ENCODE measurements around the gene SPIN2B. TPM values are rescaled to one million over a fixed set of nuclear protein-coding genes. Genes with fewer than 3 reads are reported as not detected.
"Not testable (repeated sequence)": the region's sequence is repeated elsewhere in the genome, so short reads cannot be mapped to it uniquely, and the experiment has no call there.

Gene SPIN2B
- total RNA-seq, 4 donors from 2014 or later: 6.2 to 15.4 (median 9.3) TPM

DNA sequence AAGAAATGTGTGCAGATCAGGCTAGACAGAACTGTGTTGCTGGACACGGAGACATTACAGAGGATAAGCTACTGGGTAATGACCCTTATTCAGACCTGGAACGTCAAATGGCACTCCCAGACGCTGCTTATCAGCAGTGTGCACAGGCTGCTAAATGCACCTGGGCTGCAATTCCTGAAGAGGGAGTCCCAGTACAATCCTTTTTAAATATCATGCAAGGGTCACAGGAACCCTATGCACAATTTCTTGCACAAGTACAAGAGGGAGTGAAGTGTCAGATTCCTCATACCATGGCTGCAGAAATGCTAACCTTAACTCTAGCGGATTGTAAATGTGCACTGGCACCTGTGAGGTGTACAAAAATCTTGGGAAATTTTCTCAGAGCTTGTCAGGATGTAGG, 16.9 kb downstream of the SPIN2B start:
- 56% methylated on average over 4 of the region's 4 CpGs for WGBS
- TF ChIP-seq EP300 (IDR thresholded peaks at IDR 0.05) (no peak), POLR2A (IDR thresholded peaks at IDR 0.05; ENCODE audit: low read depth) (no peak), POLR2AphosphoS5 (IDR thresholded peaks at IDR 0.05) (no peak)
- TF ChIP-seq, protein P1, sequence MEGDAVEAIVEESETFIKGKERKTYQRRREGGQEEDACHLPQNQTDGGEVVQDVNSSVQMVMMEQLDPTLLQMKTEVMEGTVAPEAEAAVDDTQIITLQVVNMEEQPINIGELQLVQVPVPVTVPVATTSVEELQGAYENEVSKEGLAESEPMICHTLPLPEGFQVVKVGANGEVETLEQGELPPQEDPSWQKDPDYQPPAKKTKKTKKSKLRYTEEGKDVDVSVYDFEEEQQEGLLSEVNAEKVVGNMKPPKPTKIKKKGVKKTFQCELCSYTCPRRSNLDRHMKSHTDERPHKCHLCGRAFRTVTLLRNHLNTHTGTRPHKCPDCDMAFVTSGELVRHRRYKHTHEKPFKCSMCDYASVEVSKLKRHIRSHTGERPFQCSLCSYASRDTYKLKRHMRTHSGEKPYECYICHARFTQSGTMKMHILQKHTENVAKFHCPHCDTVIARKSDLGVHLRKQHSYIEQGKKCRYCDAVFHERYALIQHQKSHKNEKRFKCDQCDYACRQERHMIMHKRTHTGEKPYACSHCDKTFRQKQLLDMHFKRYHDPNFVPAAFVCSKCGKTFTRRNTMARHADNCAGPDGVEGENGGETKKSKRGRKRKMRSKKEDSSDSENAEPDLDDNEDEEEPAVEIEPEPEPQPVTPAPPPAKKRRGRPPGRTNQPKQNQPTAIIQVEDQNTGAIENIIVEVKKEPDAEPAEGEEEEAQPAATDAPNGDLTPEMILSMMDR (IDR thresholded peaks at IDR 0.05): no peak
- intact Hi-C loops (cut with DNase I): no loop called here
- peaks cover 0 to 13% (median 5%) of the 10 kb centered on the region in 4 donors for H3K36me3 ChIP-seq
- H3K4me1 ChIP-seq: no peaks in the 10 kb centered on the region
- no peak overlapping the region for H3K4me3 ChIP-seq
- DNase-seq (ENCODE audit: extremely low spot score): no peak
- peaks cover 0 to 22% (median 0%) of the 10 kb centered on the region in 4 donors for H3K9me3 ChIP-seq
- no peak overlapping the region for H3K27ac ChIP-seq (replicated peaks in 1 of 4)
- no peaks in the 10 kb centered on the region for H3K27me3 ChIP-seq

DNA sequence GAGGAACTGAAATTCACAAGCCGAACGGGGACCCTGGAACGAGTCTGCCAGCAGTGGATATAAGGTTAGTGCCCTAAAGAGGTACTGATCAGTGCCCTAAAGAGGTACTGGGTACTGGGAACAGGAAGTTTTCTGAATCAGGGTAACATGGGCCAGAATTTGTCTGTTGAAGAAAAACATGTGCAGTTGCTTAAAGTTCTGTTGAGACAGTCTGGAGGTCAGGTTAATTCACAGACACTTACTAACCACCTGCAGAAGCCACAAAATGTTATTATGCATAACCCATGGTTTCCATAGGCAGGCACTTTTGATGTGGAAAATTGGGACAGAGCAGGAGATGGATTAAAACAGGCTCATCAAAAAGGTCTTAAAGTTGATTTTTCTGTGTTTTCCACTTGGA, 17.9 kb downstream of the SPIN2B start:
- Histone ChIP-seq H3K27me3 (no peaks in the 10 kb centered on the region), H3K27ac (replicated peaks in 1 of 4) (no peak overlapping the region), H3K36me3 (peaks cover 0 to 7% (median 2%) of the 10 kb centered on the region in 4 donors), H3K4me1 (no peaks in the 10 kb centered on the region), H3K4me3 (no peak overlapping the region), H3K9me3 (peaks cover 0 to 31% (median 0%) of the 10 kb centered on the region in 4 donors)
- TF ChIP-seq POLR2A (IDR thresholded peaks at IDR 0.05; ENCODE audit: low read depth) (no peak), EP300 (IDR thresholded peaks at IDR 0.05) (no peak), POLR2AphosphoS5 (IDR thresholded peaks at IDR 0.05) (no peak)
- TF ChIP-seq, protein P1 (IDR thresholded peaks at IDR 0.05): no peak
- DNase-seq (ENCODE audit: extremely low spot score): no peak
- 73% methylated on average over 3 of the region's 3 CpGs for WGBS
- intact Hi-C loops (cut with DNase I): no loop called here

DNA sequence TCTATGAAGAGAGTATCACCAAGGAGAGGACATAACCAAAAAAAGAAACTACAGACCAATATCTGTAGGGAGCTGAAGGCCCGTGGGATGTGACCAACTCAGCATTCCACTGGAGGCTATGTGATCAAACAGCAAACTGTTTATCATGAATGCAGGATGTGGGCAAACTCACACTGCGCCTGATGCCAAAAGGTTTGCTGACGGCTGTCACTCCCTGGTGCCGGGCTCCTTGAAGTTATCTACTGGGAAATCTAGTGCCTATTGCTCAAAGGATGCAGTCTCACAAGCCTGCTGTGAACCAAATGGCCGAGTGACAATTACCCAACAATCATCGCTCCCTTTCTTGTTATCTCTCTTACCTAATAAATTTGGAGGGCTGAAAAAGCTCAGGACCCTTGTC, 18.4 kb downstream of the SPIN2B start:
- H3K4me1 ChIP-seq; H3K27ac ChIP-seq (replicated peaks in 1 of 4); intact Hi-C loops (cut with DNase I); DNase-seq (ENCODE audit: extremely low spot score); H3K4me3 ChIP-seq; H3K27me3 ChIP-seq; H3K36me3 ChIP-seq: not testable (repeated sequence)
- WGBS: 80% methylated on average over 6 of the region's 6 CpGs
- peaks cover 0 to 32% (median 0%) of the 10 kb centered on the region in 4 donors for H3K9me3 ChIP-seq

DNA sequence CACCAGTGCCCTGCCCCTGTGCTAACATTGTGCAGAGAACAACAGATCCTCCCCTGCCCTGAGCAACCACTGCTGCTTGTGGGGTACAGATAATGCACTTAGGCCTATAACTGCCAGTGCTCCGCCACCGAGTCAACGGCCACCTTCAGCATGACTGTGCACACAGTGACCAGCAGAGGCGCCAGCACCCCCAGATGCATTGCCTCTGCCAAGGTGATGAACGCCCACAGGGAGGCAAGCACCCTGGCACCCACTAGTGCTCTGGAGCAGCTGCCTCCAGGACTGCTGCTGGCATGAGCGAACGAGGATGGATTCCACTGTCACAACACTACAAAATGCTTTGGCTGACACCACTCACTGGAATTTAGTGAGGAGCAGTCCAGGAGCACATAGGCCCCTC, 38.2 kb downstream of the SPIN2B start:
- no peaks in the 10 kb centered on the region for H3K4me1 ChIP-seq
- WGBS: 84% methylated on average over 7 of the region's 7 CpGs
- intact Hi-C loops (cut with DNase I): no loop called here
- H3K36me3 ChIP-seq: peaks cover 0 to 12% (median 4%) of the 10 kb centered on the region in 4 donors
- H3K27ac ChIP-seq (replicated peaks in 1 of 4): no peak overlapping the region
- TF ChIP-seq POLR2AphosphoS5 (IDR thresholded peaks at IDR 0.05): no peak
- no peak for TF ChIP-seq EP300 (IDR thresholded peaks at IDR 0.05)
- no peak for TF ChIP-seq POLR2A (IDR thresholded peaks at IDR 0.05; ENCODE audit: low read depth)
- TF ChIP-seq, protein P1 (IDR thresholded peaks at IDR 0.05): no peak
- H3K4me3 ChIP-seq: no peak overlapping the region
- peaks cover 0 to 16% (median 2%) of the 10 kb centered on the region in 4 donors for H3K9me3 ChIP-seq
- DNase-seq (ENCODE audit: extremely low spot score): no peak
- no peaks in the 10 kb centered on the region for H3K27me3 ChIP-seq

DNA sequence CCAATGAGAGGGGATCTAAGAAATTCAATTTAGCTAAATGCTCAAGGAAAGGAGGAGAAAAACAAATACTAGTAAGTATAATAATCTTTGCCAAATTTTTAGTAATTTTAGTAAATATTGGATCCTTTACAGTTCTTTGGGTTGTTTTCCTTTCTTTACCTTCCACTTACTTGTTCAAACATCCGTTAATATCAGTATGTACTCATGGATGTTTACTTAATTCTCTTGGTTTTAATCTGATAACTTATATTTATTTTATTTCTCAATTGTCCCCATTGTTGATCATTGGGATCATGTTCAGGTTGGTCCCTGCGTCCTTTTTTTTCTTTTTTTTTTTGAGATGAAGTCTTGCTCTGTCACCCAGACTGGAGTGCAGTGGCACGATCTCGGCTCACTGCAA, 46.9 kb downstream of the SPIN2B start:
- no peaks in the 10 kb centered on the region for H3K36me3 ChIP-seq
- H3K9me3 ChIP-seq: no peaks in the 10 kb centered on the region
- H3K27me3 ChIP-seq: peaks cover 0 to 4% (median 0%) of the 10 kb centered on the region in 4 donors
- no peak for DNase-seq (ENCODE audit: extremely low spot score)
- no peak overlapping the region for H3K4me3 ChIP-seq
- intact Hi-C loops (cut with DNase I): no loop called here
- no peaks in the 10 kb centered on the region for H3K4me1 ChIP-seq
- WGBS: 82% methylated on average over 4 of the region's 4 CpGs
- no peak overlapping the region for H3K27ac ChIP-seq (replicated peaks in 1 of 4)
- TF ChIP-seq POLR2AphosphoS5 (IDR thresholded peaks at IDR 0.05) (no peak), EP300 (IDR thresholded peaks at IDR 0.05) (no peak), POLR2A (IDR thresholded peaks at IDR 0.05; ENCODE audit: low read depth) (no peak)
- TF ChIP-seq, protein P1 (IDR thresholded peaks at IDR 0.05): no peak

All from esophagus muscularis mucosa (tissue), 4 donors.